ENCODE measurements around the gene ANAPC16.

GRCh38 chr10:72245949-72246525 is 30.2 kb downstream of the ANAPC16 start:
- TF ChIP-seq, protein P1, sequence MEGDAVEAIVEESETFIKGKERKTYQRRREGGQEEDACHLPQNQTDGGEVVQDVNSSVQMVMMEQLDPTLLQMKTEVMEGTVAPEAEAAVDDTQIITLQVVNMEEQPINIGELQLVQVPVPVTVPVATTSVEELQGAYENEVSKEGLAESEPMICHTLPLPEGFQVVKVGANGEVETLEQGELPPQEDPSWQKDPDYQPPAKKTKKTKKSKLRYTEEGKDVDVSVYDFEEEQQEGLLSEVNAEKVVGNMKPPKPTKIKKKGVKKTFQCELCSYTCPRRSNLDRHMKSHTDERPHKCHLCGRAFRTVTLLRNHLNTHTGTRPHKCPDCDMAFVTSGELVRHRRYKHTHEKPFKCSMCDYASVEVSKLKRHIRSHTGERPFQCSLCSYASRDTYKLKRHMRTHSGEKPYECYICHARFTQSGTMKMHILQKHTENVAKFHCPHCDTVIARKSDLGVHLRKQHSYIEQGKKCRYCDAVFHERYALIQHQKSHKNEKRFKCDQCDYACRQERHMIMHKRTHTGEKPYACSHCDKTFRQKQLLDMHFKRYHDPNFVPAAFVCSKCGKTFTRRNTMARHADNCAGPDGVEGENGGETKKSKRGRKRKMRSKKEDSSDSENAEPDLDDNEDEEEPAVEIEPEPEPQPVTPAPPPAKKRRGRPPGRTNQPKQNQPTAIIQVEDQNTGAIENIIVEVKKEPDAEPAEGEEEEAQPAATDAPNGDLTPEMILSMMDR (IDR thresholded peaks at IDR 0.05) = no peak
- no peak for TF ChIP-seq POLR2A (IDR thresholded peaks at IDR 0.05)
